DND-41 (cell line): ENCODE data around the gene MYO1E.

Source experiments
- ATAC-seq: fragments of 200-7000 bp; cut with Tn5 transposase; 3 replicates; pipeline ENCODE4 v1.9.1; 2021; ENCODE audit warnings: low read depth; ENCODE audit not compliant: insufficient read depth
- DNase-seq: peaks from one replicate; pipeline ENCODE4 v3.0.0-alpha.2; 2020
- H2AFZ ChIP-seq: 2 replicates; pipeline ENCODE4 v1.6.0; 2012; ENCODE audit warnings: low read depth, low read length
- H3K27ac ChIP-seq: 2 replicates; pipeline ENCODE4 v1.5.1; 2012; ENCODE audit warnings: low read length, inconsistent platforms
- H3K27me3 ChIP-seq: fragments of 200-600 bp; sonication (generic); 2 replicates; pipeline ENCODE4 v1.6.0; 2012; ENCODE audit warnings: low read length, mild to moderate bottlenecking, inconsistent platforms; ENCODE audit not compliant: insufficient read depth, poor library complexity
- H3K36me3 ChIP-seq: 2 replicates; pipeline ENCODE4 v1.5.1; 2012; ENCODE audit warnings: low read length, inconsistent platforms; ENCODE audit not compliant: insufficient read depth
- H3K4me1 ChIP-seq: 2 replicates; pipeline ENCODE4 v1.5.1; 2012; ENCODE audit warnings: mild to moderate bottlenecking, low read length; ENCODE audit not compliant: insufficient read depth
- H3K4me2 ChIP-seq: 2 replicates; pipeline ENCODE4 v1.6.0; 2012; ENCODE audit warnings: mild to moderate bottlenecking, moderate library complexity, low read length, inconsistent platforms; ENCODE audit not compliant: insufficient read depth
- H3K4me3 ChIP-seq, 2 experiments: fragments of 200-600 bp in 1 of 2; shearing (Covaris generic) in 1 of 2; 2 replicates each; pipeline ENCODE4 v1.5.1; 2012 to 2016; ENCODE audit warnings: inconsistent platforms in 2 of 2, low read length in 2 of 2, mild to moderate bottlenecking in 2 of 2, low read depth in 1 of 2, moderate library complexity in 1 of 2
- H3K79me2 ChIP-seq: 2 replicates; pipeline ENCODE4 v1.6.0; 2012; ENCODE audit warnings: low read length, inconsistent platforms; ENCODE audit not compliant: insufficient read depth
- H3K9ac ChIP-seq: 2 replicates; pipeline ENCODE4 v1.6.0; 2012; ENCODE audit warnings: low read depth, mild to moderate bottlenecking, inconsistent platforms, low read length, moderate library complexity
- H3K9me3 ChIP-seq: 2 replicates; pipeline ENCODE4 v1.5.1; 2012; ENCODE audit warnings: low read length, moderate library complexity, mild to moderate bottlenecking, inconsistent platforms; ENCODE audit not compliant: insufficient read depth, severe bottlenecking
- H4K20me1 ChIP-seq: 2 replicates; pipeline ENCODE4 v1.6.0; 2012; ENCODE audit warnings: low read length; ENCODE audit not compliant: insufficient read depth
- CTCF ChIP-seq: IDR thresholded peaks from 2 replicates; pipeline ENCODE4 v1.5.1; 2012; ENCODE audit warnings: borderline replicate concordance, low read length, moderate library complexity, mild to moderate bottlenecking; ENCODE audit not compliant: poor library complexity, severe bottlenecking; ENCODE audit errors: extremely low read depth
- EZH2 ChIP-seq: IDR thresholded peaks from 3 replicates; pipeline ENCODE4 v1.6.1; 2012; ENCODE audit warnings: borderline replicate concordance, low read depth, mild to moderate bottlenecking, moderate library complexity, low read length, inconsistent platforms; ENCODE audit not compliant: severe bottlenecking

MYO1E gene

GRCh38 chr15:59230531-59231055, 142.1 kb downstream of the MYO1E start:
- Histone ChIP-seq H3K36me3 (no peaks in the 10 kb centered on the region), H3K27me3 (no peaks in the 10 kb centered on the region)

GRCh38 chr15:59229453-59229852, 143.2 kb downstream of the MYO1E start:
- Histone ChIP-seq H3K9ac (no peak overlapping the region), H3K4me2 (no peak overlapping the region), H2AFZ (no peak overlapping the region), H3K27me3 (peaks cover 3% of the 10 kb centered on the region), H3K27ac (no peak overlapping the region), H3K79me2 (no peaks in the 10 kb centered on the region), H3K4me3 (no peak overlapping the region), H3K4me1 (no peaks in the 10 kb centered on the region), H4K20me1 (no peaks in the 10 kb centered on the region), H3K9me3 (no peaks in the 10 kb centered on the region), H3K36me3 (no peaks in the 10 kb centered on the region)
- ATAC-seq (no peak), DNase-seq (no peak)
- TF ChIP-seq CTCF, result no peak
- no peak for TF ChIP-seq EZH2

More at GRCh38 chr15:59230531-59231055, 142.1 kb downstream of the MYO1E start:
- H4K20me1 ChIP-seq, result no peaks in the 10 kb centered on the region
- no peak for TF ChIP-seq CTCF
- no peak for TF ChIP-seq EZH2
- DNase-seq (no peak), ATAC-seq (no peak)
- H3K4me2 ChIP-seq, result no peak overlapping the region
- no peaks in the 10 kb centered on the region for H3K9me3 ChIP-seq
- H3K4me1 ChIP-seq, result no peaks in the 10 kb centered on the region
- H3K27ac ChIP-seq, result no peak overlapping the region
- H3K4me3 ChIP-seq, result no peak overlapping the region
- H3K79me2 ChIP-seq, result no peaks in the 10 kb centered on the region
- no peak overlapping the region for H2AFZ ChIP-seq
- no peak overlapping the region for H3K9ac ChIP-seq

- no peak overlapping the region for H3K4me3 ChIP-seq
These were observed 143.7 kb downstream of the MYO1E start for GRCh38 chr15:59229015-59229414.

More at GRCh38 chr15:59229015-59229414, 143.7 kb downstream of the MYO1E start:
- no peaks in the 10 kb centered on the region for H3K79me2 ChIP-seq
- TF ChIP-seq CTCF (no peak), EZH2 (no peak)
- ATAC-seq (no peak), DNase-seq (no peak)
- H3K27ac ChIP-seq, result no peak overlapping the region
- peaks cover 3% of the 10 kb centered on the region for H3K27me3 ChIP-seq
- no peaks in the 10 kb centered on the region for H3K9me3 ChIP-seq
- H3K4me2 ChIP-seq, result no peak overlapping the region
- no peaks in the 10 kb centered on the region for H4K20me1 ChIP-seq
- H3K9ac ChIP-seq, result no peak overlapping the region
- H3K36me3 ChIP-seq, result no peaks in the 10 kb centered on the region
- no peaks in the 10 kb centered on the region for H3K4me1 ChIP-seq
- H2AFZ ChIP-seq, result no peak overlapping the region
